NB4 (cell line): ENCODE data around the gene ZMAT5.

Source experiments
- CTCF ChIP-seq: IDR thresholded peaks from one replicate; pipeline ENCODE4 v1.5.1; 2012; ENCODE audit warnings: low read depth, low read length
- MYC ChIP-seq: IDR thresholded peaks from 2 replicates; pipeline ENCODE4 v1.6.1; 2011; ENCODE audit warnings: low read depth, low read length
- POLR2A ChIP-seq: IDR thresholded peaks from 2 replicates; pipeline ENCODE4 v1.6.1; 2011; ENCODE audit warnings: mild to moderate bottlenecking; ENCODE audit not compliant: insufficient read length; ENCODE audit errors: extremely low read depth
- TF ChIP-seq, protein P1 (sequence below): IDR thresholded peaks from 2 replicates; pipeline ENCODE4 v1.6.1; 2011; ENCODE audit warnings: low read depth, low read length

GRCh38 chr22:29799217-29799680, 32.4 kb upstream of the ZMAT5 start:
- no peak for TF ChIP-seq CTCF
- TF ChIP-seq POLR2A = no peak
- TF ChIP-seq, protein P1, sequence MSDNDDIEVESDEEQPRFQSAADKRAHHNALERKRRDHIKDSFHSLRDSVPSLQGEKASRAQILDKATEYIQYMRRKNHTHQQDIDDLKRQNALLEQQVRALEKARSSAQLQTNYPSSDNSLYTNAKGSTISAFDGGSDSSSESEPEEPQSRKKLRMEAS = peak; percentile 57
- TF ChIP-seq MYC = peak; percentile 80
